ENCODE results near the gene OR1J2. TPM values are rescaled to one million over a fixed set of nuclear protein-coding genes. Genes with fewer than 3 reads are reported as not detected.
A peak's percentile ranks its signal among the peaks of the same experiment; 100 is the strongest.

OR1J2 gene
- polyA plus RNA-seq, 1 donor (not counting 4 experiments of a cell fraction or from before 2014, with no cell fraction given), result not detected

- dilution Hi-C loops (cut with MboI; ENCODE audit: extremely low pct_ligation_motif_present, low sequenced_read_pairs), result loop anchor here (25.0 kb wide), 1 partner anchor 347 kb away; the partner anchor contains the start of gene OR1K1
- Histone ChIP-seq H2AFZ (ENCODE audit: control insufficient read depth, low read length) (peak overlapping the region; percentile 58), H3K36me3 (ENCODE audit: control insufficient read depth in 2 of 2, extremely low read depth in 1 of 2, insufficient read depth in 2 of 2, low read length in 2 of 2) (no peaks in the 10 kb centered on the region), H3K9me1 (ENCODE audit: control insufficient read depth, extremely low read depth, insufficient read depth, low read length) (no peaks in the 10 kb centered on the region), H3K9ac (ENCODE audit: control insufficient read depth, extremely low read depth, insufficient read depth, low read length) (no peak overlapping the region), H4K20me1 (ENCODE audit: control insufficient read depth, extremely low read depth, insufficient read depth, low read length) (no peaks in the 10 kb centered on the region), H3K4me3 (ENCODE audit: control insufficient read depth in 2 of 3, extremely low read depth in 1 of 3, insufficient read depth in 2 of 3, low read depth in 1 of 3, low read length in 3 of 3) (peak overlapping the region in 2 of 3 experiments; percentile 59 to 61), H3K4me2 (ENCODE audit: control insufficient read depth, extremely low read depth, insufficient read depth, low read depth, low read length) (peak overlapping the region; percentile 82), H3K9me3 (ENCODE audit: control insufficient read depth, low read depth, low read length) (no peaks in the 10 kb centered on the region), H3K79me2 (ENCODE audit: control insufficient read depth, insufficient read depth, low read length) (no peaks in the 10 kb centered on the region), H3K27me3 (ENCODE audit: control insufficient read depth, extremely low read depth, insufficient read depth, low read length) (no peaks in the 10 kb centered on the region), H3K27ac (ENCODE audit: control insufficient read depth, insufficient read depth, low read length) (no peak overlapping the region), H3K4me1 (ENCODE audit: control insufficient read depth, extremely low read depth, insufficient read depth, low read length) (peaks cover 3% of the 10 kb centered on the region)
- TF ChIP-seq EZH2 (IDR thresholded peaks at IDR 0.05; ENCODE audit: low read length), result no peak
- peak; percentile 69 to 78 (median 71) for TF ChIP-seq CTCF (optimal IDR thresholded peaks at IDR 0.05 in 1 of 3, IDR thresholded peaks at IDR 0.05 in 1 of 3, conservative IDR thresholded peaks at IDR 0.05 in 1 of 3; ENCODE audit: extremely low read depth in 1 of 3, insufficient read depth in 2 of 3, low read length in 3 of 3)
- FAIRE-seq (peak; percentile 84), DNase-seq (ENCODE audit: low read depth, low spot score) (peak; percentile 26)
These were observed 45.7 kb upstream of the OR1J2 start for GRCh38 chr9:122464633-122465567.

- peaks cover 3% of the 10 kb centered on the region for H3K4me1 ChIP-seq (ENCODE audit: control insufficient read depth, extremely low read depth, insufficient read depth, low read length)
- no peaks in the 10 kb centered on the region for H4K20me1 ChIP-seq (ENCODE audit: control insufficient read depth, extremely low read depth, insufficient read depth, low read length)
- H3K9ac ChIP-seq (ENCODE audit: control insufficient read depth, extremely low read depth, insufficient read depth, low read length), result no peak overlapping the region
- no peaks in the 10 kb centered on the region for H3K9me3 ChIP-seq (ENCODE audit: control insufficient read depth, low read depth, low read length)
- TF ChIP-seq CTCF (optimal IDR thresholded peaks at IDR 0.05 in 1 of 3, IDR thresholded peaks at IDR 0.05 in 1 of 3, conservative IDR thresholded peaks at IDR 0.05 in 1 of 3; ENCODE audit: extremely low read depth in 1 of 3, insufficient read depth in 2 of 3, low read length in 3 of 3), result no peak
- TF ChIP-seq EZH2 (IDR thresholded peaks at IDR 0.05; ENCODE audit: low read length), result no peak
- no peak overlapping the region for H3K4me3 ChIP-seq (ENCODE audit: control insufficient read depth in 2 of 3, extremely low read depth in 1 of 3, insufficient read depth in 2 of 3, low read depth in 1 of 3, low read length in 3 of 3)
- no peak overlapping the region for H3K4me2 ChIP-seq (ENCODE audit: control insufficient read depth, extremely low read depth, insufficient read depth, low read depth, low read length)
- H3K36me3 ChIP-seq (ENCODE audit: control insufficient read depth in 2 of 2, extremely low read depth in 1 of 2, insufficient read depth in 2 of 2, low read length in 2 of 2), result no peaks in the 10 kb centered on the region
- no peak overlapping the region for H3K27ac ChIP-seq (ENCODE audit: control insufficient read depth, insufficient read depth, low read length)
- H3K79me2 ChIP-seq (ENCODE audit: control insufficient read depth, insufficient read depth, low read length), result no peaks in the 10 kb centered on the region
- no peak for FAIRE-seq
- no peaks in the 10 kb centered on the region for H3K9me1 ChIP-seq (ENCODE audit: control insufficient read depth, extremely low read depth, insufficient read depth, low read length)
- H3K27me3 ChIP-seq (ENCODE audit: control insufficient read depth, extremely low read depth, insufficient read depth, low read length), result no peaks in the 10 kb centered on the region
- DNase-seq (ENCODE audit: low read depth, low spot score), result no peak
- dilution Hi-C loops (cut with MboI; ENCODE audit: extremely low pct_ligation_motif_present, low sequenced_read_pairs), result loop anchor here (25.0 kb wide), 1 partner anchor 346 kb away; the partner anchor contains the start of gene OR1K1
- no peak overlapping the region for H2AFZ ChIP-seq (ENCODE audit: control insufficient read depth, low read length)
These were observed 44.1 kb upstream of the OR1J2 start for GRCh38 chr9:122466456-122466855.

Data from keratinocyte (primary cell).